T-helper 22 cell (primary cell): ENCODE measurements around the gene MEFV.

Source experiments
- DNase-seq: peaks from one replicate; pipeline ENCODE4 v3.0.0-alpha.2; 2020; ENCODE audit warnings: low read depth

MEFV gene

GRCh38 chr16:3268294-3268693 is 11.9 kb upstream of the MEFV start:
- no peak for DNase-seq

GRCh38 chr16:3266873-3267537 is 10.6 kb upstream of the MEFV start:
- no peak for DNase-seq

DNA sequence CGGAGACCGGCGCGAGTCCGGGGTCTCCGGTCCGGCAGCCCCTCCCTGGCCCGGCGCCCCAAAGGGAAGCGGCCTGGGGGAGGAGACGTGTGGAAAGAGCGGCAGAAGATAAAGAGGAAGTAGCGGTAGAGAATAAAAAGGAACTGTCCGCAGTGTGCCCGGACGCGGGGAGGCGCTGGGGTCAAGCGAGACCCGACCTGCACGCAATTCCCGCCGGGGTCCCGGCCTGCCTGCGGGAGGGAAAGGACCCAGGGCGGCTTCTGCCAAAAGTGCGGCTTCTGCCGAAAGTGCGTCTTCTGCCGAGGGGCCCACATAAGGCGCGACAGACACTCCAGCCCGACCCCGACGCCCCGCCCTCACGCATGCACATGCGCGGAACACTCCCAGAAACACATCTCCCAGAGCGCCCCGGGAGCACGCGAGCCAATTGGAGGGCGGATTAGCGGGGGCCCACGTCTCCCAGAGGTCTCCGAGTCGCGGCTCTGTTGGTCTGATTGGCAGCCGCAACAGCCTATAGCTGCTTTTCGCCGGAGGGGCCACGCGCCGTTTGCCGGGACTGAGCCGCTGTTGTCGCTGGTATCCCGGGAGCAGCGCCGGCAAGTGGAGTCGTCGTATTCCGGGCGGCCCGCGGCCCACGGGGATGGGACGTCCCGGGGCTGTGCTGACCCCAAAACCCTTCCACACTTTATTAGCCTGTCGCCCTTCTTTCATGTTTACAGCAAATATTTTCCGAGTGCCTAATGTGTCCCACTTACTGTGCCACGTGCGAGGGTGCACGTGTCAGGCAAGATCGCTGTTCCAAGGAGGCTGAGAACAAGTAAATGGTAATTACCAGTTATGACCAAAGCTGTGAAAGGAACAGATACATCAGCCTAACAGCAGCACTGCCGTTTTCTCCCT is 8.0 kb upstream of the MEFV start:
- peak; percentile 91 for DNase-seq

- DNase-seq, result no peak
Measured at GRCh38 chr16:3262517-3262916, 6.1 kb upstream of the MEFV start.

GRCh38 chr16:3259836-3260235 is 3.4 kb upstream of the MEFV start:
- DNase-seq, result no peak

DNA sequence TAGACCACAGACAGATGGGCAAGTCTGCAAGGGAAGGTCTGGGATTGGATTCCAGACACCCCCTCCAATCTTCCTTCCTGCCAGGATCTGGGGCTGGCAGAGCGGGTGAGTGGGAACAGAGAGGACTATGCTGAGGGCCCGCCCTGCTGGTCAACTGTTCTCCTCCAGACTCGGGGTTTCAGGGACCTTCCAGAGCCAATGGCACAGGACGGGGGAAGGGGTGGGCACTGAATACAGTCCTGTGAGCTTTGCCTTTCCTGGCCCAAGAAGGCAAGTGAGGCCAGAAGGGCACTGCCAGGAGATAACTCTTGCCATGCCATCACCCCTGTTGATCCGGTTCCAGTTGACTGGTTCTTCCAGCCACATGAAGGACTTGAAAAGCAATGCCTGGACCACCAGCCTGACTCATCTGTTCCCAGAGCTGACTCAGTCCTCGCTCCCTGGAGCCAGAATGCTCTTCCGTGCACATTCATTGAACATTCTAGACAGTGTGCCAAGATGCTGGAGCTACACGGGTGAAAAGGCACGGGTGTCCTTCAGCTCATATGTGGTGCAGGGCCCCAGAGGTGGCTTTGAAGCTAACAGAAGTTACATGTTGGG is 533 bp upstream of the MEFV start:
- DNase-seq, result no peak

DNA sequence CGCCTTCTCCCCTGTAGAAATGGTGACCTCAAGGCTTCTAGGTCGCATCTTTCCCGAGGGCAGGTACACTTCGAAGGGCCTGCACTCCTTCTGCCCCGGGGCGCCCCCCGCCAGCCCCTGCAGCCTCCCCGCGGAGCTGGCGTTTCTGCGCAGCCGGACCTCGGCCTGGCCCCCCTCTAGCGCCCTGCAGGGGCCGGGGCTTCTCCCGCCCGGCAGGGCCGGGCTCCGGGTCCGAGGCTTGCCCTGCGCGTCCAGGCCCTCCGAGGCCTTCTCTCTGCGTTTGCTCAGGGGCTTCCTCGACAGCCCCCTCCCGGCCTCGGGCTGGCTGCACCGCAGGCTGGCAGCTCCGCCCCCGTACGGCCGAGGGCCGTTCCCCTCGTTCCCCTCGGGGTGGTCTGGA is 2.1 kb downstream of the MEFV start:
- no peak for DNase-seq

DNA sequence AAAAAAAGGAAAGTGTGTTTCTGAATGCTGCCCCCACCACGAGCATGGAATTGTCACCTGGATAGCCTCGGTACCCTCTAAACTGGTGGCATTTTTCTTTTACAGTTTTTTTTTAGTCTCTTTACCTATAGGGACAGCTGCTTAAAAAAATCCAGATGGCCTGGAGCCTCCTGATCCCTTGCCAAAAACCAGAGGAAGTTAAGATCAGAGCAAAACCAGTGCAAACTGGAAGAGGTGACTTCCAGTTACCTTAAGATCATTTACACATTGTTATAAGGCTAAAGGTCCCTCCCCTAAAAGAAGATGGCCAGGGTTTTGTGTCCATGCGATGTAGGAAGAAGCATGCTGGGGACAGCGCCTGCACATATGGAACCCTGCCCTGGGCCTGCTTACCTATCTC is 3.5 kb downstream of the MEFV start:
- DNase-seq, result no peak

- DNase-seq, result no peak
Measured at GRCh38 chr16:3249451-3249850, 7.0 kb downstream of the MEFV start.

DNA sequence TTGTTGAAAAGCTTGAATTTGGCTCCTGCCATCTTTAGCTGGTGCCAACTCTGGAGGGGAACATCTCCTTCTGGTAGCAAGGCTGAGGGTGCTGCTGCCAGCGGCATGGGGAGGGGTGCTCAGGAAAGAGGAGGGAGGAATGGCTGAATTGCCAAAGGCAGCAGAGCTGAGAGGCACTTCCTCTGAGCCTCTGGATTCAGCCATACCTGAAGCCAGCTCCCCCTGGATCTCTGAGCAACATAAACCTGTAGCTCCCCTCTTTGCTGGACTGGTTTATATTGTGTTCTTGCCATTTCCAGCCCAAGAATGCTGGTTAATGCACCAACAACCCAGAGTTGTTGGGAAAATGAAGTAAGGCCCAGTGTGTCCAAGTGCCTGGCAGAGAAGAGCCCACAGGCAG is 7.4 kb downstream of the MEFV start:
- DNase-seq, result no peak

DNA sequence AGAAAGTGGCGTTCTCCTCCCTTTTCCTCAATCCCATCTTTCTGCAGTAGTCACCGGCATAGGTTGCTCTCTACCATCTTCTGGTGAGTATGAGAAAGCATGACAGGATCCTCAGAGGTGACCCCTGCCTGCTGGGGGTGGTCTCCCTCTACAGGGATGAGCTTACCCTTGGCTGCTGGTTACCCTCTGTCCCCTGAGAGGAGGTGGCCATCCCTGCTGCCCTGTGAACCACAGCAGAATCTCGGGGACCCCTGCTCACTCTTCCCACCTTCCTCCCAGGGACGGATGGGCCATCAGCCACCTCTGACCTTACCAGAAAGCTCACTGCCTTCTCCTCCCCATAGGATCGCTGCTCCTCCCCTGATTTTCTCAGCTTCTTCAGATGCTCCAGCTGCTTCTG is 7.8 kb downstream of the MEFV start:
- no peak for DNase-seq

- no peak for DNase-seq
Measured at GRCh38 chr16:3246876-3247275, 9.6 kb downstream of the MEFV start.

- no peak for DNase-seq
Measured at GRCh38 chr16:3246002-3246401, 10.4 kb downstream of the MEFV start.

- DNase-seq, result no peak
Measured at GRCh38 chr16:3243882-3244281, 12.6 kb downstream of the MEFV start.

GRCh38 chr16:3242709-3243108 is 13.7 kb downstream of the MEFV start:
- DNase-seq, result no peak

- DNase-seq, result no peak
Measured at GRCh38 chr16:3241761-3242160, 14.7 kb downstream of the MEFV start.

- peak; percentile 53 for DNase-seq
Measured at GRCh38 chr16:3235856-3236669, 20.4 kb downstream of the MEFV start.

- peak; percentile 86 for DNase-seq
Measured at GRCh38 chr16:3234857-3235561, 21.4 kb downstream of the MEFV start, which contains the start of gene ZNF200. Gene ZNF200 (minus strand): TSS chr16:3235158. CDS start chr16:3233755, 1,403 bp downstream.

DNA sequence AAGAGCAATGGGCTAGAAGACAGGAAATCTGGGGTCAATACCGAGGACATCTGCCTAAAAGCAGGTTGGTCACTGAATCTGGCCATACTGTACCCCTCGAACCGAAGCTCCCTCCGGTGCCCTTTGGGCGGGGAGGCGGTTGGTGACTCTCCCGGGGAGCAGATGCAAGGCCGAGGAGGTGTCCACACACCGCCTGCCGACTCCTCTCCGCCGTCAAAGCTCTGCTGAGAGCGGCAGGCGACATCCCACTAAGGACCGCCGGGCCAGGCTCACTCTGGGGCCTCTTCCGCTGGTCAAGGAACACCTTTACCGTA is 21.9 kb downstream of the MEFV start:
- DNase-seq, result no peak

DNA sequence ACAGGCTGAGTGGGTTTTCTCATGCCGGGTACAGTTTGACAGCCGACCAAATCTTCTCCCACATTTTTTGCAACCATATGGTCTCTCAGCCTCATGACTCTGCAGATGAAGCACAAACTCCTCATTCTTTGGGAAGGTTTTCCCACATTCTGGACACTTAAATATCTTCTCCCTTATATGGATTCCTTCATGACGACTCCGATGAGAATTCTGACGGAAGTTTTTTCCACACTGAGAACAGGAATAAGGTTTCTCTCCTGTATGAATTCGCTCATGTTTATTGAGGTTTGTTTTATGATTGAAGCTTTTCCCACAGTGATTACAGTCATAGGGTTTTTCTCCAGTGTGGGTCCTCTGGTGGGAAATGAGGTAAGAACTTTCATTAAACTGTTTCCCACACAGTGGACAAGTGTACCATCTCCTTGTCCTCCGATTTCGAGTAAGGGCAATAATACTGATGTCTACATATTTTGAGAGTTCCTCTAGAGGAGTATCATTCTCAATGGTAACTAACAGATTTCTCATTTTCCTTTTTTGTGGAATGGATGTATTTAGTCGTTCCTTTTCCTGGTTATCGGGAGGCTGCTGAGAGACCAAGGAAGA is 32.4 kb downstream of the MEFV start:
- no peak for DNase-seq

DNA sequence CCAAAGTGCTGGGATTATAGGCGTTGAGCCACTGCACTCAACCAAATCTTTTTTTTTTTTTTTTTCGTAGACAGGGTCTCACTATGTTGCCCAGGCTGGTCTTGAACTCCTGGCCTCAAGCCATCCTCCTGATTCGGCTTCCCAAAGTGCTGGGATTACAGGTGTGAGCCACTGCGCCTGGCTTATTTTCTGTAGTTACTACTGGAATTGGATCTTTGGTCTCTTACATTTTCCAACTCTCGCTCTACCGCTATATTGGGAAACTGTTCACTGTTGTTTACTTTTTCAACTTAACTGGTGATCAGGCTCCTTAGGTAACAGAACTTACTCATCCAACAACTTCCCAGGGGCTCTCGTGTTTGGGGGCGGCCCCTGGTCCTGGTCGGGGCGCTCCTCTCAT is 35.6 kb downstream of the MEFV start:
- DNase-seq, result no peak
